Right lobe of liver (tissue), 6 donors: ENCODE data around the gene MIS18BP1. TPM values are rescaled to one million over a fixed set of nuclear protein-coding genes. Genes with fewer than 3 reads are reported as not detected.

Experiments
- ATAC-seq, 4 donors: fragments of 200-7000 bp; cut with Tn5 transposase; one replicate each; pipeline ENCODE4 v1.9.1; 2020; ENCODE audit warnings: mild to moderate bottlenecking in 4 of 4, moderate library complexity in 4 of 4
- DNase-seq, 3 donors: peaks; one replicate each; pipeline ENCODE4 v3.0.0-alpha.2; 2020
- H3K27ac ChIP-seq, 3 donors: fragments of 200-600 bp; one replicate each; pipeline ENCODE4 v1.8.0; 2022
- H3K27me3 ChIP-seq, 2 donors: fragments of 200-600 bp; one replicate each; pipeline ENCODE4 v1.8.0; 2022
- H3K36me3 ChIP-seq, 4 donors: fragments of 200-600 bp; sonication (generic) in 1 of 4; one replicate each; pipeline versions ENCODE4 v1.5.1 to v1.8.0; 2017 to 2022; ENCODE audit warnings: control low read depth in 1 of 4
- H3K4me1 ChIP-seq, 4 donors: fragments of 200-600 bp; sonication (generic) in 1 of 4; one replicate each; pipeline versions ENCODE4 v1.5.1 to v1.8.0; 2017 to 2022; ENCODE audit warnings: control low read depth in 1 of 4
- H3K4me3 ChIP-seq, 3 donors: fragments of 200-600 bp; one replicate each; pipeline ENCODE4 v1.8.0; 2022
- H3K9me3 ChIP-seq, 4 donors: fragments of 200-600 bp; sonication (generic) in 1 of 4; one replicate each; pipeline versions ENCODE4 v1.5.1 to v1.8.0; 2017 to 2022; ENCODE audit warnings: control low read depth in 1 of 4
- POLR2A ChIP-seq: fragments of 450-650 bp; IDR thresholded peaks from one replicate; pipeline ENCODE4 v1.6.1; 2017; ENCODE audit warnings: antibody characterized with exemption, mild to moderate bottlenecking
- WGBS: methylation state at CpG from one replicate; pipeline ENCODE4 v1.1.6; 2018; ENCODE audit warnings: low coverage, low lambda C conversion rate; ENCODE audit not compliant: insufficient coverage; ENCODE audit errors: missing lambda C conversion rate; 5-methylcytosine and 5-hydroxymethylcytosine counted together
- intact Hi-C, 2 donors: fragments of 100-400 bp; cut with DNase I; formaldehyde crosslinking; loops; one replicate each; pipeline versions ENCODE4 v1.11.2 to v1.14.1; 2022
- total RNA-seq, 6 experiments: library from RNA; depleted of rRNA in 2 of 6; stranded (reverse); fragments of >200 nt in 2 of 6; fragmentation: NEBNext Ultra II Directional in 3 of 6; extraction: Animal tissue kit (Norgen Biotek cat#: 25700) in 3 of 6; gene quantifications; one replicate each; pipeline versions ENCODE4 v1.1.0 to v1.2.4, GENCODE V29; 2016 to 2023
- TF ChIP-seq, protein P1 (sequence below), 4 donors: fragments of 200-600 bp in 3 of 4; fragments of 450-650 bp in 1 of 4; IDR thresholded peaks; one replicate each; pipeline versions ENCODE4 v1.5.1 to v1.8.0; 2016 to 2022; ENCODE audit warnings: antibody characterized with exemption in 4 of 4, mild to moderate bottlenecking in 2 of 4
- donor health status: DM: no; HTN: yes; CAD: no.
- donor health status: DM: no; HTN: no; CAD: no.
- donor health status: DM: no; HTN: no; CAD: no.
- donor health status: DM: no; HTN: yes; CAD: no.
- donor health status: DM: no; HTN: yes; CAD: no.

MIS18BP1 gene
- total RNA-seq, 6 experiments from 2014 or later: 4.6 to 11.0 (median 6.4) TPM

DNA sequence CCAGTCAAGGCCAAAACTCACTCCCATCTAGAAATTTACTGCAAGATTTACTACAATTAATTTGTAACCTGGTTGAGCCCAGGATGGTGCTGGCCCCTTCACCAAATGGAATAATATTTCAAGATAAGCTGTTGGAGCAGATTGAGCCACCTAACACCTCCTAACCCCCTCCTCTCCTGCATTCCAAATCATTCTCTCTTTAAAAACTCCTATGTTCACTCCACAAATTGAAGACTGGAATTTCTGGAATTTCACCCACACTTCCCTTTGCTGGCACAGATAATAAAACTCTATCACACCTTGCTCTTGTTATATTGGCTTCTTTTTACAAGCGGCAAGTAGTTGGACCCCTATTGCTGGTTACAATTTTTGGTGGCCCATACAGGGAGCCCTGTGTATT is 41.7 kb downstream of the MIS18BP1 start:
- ATAC-seq (no peak), DNase-seq (no peak)
- H3K27ac ChIP-seq: no peak overlapping the region
- H3K4me3 ChIP-seq: no peak overlapping the region
- no peaks in the 10 kb centered on the region for H3K4me1 ChIP-seq
- WGBS: 85% methylated on average over 1 of the region's 1 CpG
- intact Hi-C loops: no loop called here
- TF ChIP-seq POLR2A: no peak
- TF ChIP-seq, protein P1, sequence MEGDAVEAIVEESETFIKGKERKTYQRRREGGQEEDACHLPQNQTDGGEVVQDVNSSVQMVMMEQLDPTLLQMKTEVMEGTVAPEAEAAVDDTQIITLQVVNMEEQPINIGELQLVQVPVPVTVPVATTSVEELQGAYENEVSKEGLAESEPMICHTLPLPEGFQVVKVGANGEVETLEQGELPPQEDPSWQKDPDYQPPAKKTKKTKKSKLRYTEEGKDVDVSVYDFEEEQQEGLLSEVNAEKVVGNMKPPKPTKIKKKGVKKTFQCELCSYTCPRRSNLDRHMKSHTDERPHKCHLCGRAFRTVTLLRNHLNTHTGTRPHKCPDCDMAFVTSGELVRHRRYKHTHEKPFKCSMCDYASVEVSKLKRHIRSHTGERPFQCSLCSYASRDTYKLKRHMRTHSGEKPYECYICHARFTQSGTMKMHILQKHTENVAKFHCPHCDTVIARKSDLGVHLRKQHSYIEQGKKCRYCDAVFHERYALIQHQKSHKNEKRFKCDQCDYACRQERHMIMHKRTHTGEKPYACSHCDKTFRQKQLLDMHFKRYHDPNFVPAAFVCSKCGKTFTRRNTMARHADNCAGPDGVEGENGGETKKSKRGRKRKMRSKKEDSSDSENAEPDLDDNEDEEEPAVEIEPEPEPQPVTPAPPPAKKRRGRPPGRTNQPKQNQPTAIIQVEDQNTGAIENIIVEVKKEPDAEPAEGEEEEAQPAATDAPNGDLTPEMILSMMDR (IDR thresholded peaks at IDR 0.05): no peak
- no peaks in the 10 kb centered on the region for H3K27me3 ChIP-seq
- H3K36me3 ChIP-seq: peaks cover 0 to 5% (median 0%) of the 10 kb centered on the region in 4 donors
- no peaks in the 10 kb centered on the region for H3K9me3 ChIP-seq

DNA sequence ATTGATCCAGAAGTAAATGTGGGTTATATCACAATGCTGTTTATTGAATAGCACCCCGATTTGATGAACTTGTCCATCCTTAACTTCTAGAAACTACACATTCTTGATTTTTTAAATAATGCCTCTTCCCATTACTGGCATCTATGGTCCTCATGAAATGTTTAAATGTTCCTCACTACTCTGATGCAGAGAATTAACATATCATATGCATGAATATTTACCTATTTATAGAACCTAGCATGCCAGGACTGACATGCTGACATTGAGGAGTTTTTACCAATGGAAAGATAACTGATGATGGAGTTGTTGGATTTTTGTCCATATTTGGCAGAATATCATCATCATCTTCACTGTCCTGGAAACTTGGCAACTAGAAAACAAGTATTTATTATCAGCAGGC is 42.8 kb downstream of the MIS18BP1 start:
- Histone ChIP-seq H3K36me3 (peaks cover 0 to 5% (median 1%) of the 10 kb centered on the region in 4 donors), H3K27me3 (no peaks in the 10 kb centered on the region), H3K9me3 (no peaks in the 10 kb centered on the region), H3K27ac (no peak overlapping the region), H3K4me1 (no peaks in the 10 kb centered on the region), H3K4me3 (no peak overlapping the region)
- ATAC-seq (no peak), DNase-seq (no peak)
- no peak for TF ChIP-seq POLR2A
- TF ChIP-seq, protein P1 (IDR thresholded peaks at IDR 0.05): no peak
- WGBS: 89% methylated on average over 1 of the region's 1 CpG
- intact Hi-C loops: no loop called here

DNA sequence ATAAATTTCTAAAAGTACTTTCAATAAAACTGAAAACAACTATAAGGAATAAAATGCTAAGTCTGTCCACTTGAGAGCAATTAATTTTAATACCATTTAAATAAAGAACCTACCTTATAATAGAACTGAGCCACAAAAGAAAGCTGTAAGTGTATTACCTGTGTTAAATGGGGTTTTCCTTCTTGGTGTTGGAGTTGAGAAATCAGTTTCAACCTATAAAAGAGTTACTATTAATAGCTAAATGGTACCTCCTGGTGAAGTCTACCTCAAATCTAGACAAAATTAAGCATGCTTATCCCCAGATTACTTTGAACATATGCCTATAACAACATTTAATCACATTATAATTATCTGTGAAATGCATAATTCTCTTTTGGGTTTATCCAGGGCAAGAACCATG is 48.8 kb downstream of the MIS18BP1 start:
- no peaks in the 10 kb centered on the region for H3K4me1 ChIP-seq
- no peak overlapping the region for H3K4me3 ChIP-seq
- H3K27me3 ChIP-seq: no peaks in the 10 kb centered on the region
- DNase-seq: no peak
- no peak for ATAC-seq
- peaks cover 0 to 2% (median 0%) of the 10 kb centered on the region in 4 donors for H3K36me3 ChIP-seq
- no peaks in the 10 kb centered on the region for H3K9me3 ChIP-seq
- TF ChIP-seq POLR2A: no peak
- TF ChIP-seq, protein P1 (IDR thresholded peaks at IDR 0.05): no peak
- H3K27ac ChIP-seq: no peak overlapping the region
- intact Hi-C loops: no loop called here

DNA sequence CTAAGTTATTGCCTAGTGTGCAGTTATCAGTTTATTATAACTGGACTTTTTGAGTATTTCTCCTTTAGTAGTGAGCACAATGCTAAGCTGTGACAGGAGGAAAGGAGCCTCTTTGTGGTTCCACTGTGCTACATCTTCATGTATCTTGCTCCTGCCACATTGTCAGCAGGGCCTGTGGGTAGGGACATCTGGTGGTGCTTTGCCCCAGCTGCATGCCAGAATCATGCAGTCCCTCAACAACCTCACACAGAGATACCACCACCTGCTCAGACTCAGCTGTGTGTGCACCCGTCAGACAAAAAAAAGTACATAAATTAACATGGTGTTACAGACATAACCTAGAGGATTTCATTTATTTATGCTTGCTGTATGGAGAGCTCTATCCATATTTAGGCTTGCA is 51.1 kb downstream of the MIS18BP1 start:
- intact Hi-C loops: no loop called here
- no peaks in the 10 kb centered on the region for H3K9me3 ChIP-seq
- ATAC-seq: peak; percentile 30 to 42 (median 42)
- H3K36me3 ChIP-seq: peaks cover 0 to 2% (median 0%) of the 10 kb centered on the region in 4 donors
- WGBS: 50% methylated on average over 1 of the region's 1 CpG
- no peak overlapping the region for H3K27ac ChIP-seq
- no peak for DNase-seq
- no peaks in the 10 kb centered on the region for H3K27me3 ChIP-seq
- no peaks in the 10 kb centered on the region for H3K4me1 ChIP-seq
- no peak overlapping the region for H3K4me3 ChIP-seq
- TF ChIP-seq, protein P1 (IDR thresholded peaks at IDR 0.05): peak in 1 of 4 donors; percentile 8
- TF ChIP-seq POLR2A: no peak

DNA sequence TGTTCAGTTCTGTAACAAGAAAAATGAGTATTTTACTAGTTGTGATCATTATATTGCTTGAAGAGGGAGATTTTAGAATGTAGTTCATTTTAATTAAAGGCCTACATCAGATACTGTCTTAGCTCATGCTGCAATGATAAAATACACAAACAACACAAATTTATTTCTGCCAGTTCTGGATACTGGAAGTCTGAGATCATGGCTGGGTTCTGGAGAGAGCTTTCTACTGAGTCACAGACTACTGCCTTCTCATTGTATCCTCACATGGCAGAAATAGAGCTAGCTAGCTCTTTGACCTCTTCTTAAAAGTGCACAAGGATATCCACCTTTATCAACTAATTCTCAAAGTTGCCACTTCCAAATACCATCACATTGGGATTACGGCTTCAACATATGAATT is 53.8 kb downstream of the MIS18BP1 start:
- intact Hi-C loops: no loop called here
- TF ChIP-seq, protein P1 (IDR thresholded peaks at IDR 0.05): no peak
- H3K9me3 ChIP-seq: no peaks in the 10 kb centered on the region
- no peaks in the 10 kb centered on the region for H3K4me1 ChIP-seq
- no peak for DNase-seq
- WGBS: 100% methylated on average over 1 of the region's 1 CpG
- no peak overlapping the region for H3K4me3 ChIP-seq
- no peaks in the 10 kb centered on the region for H3K36me3 ChIP-seq
- no peaks in the 10 kb centered on the region for H3K27me3 ChIP-seq
- no peak overlapping the region for H3K27ac ChIP-seq
- no peak for ATAC-seq
